Osteocyte (in vitro differentiated cells): ENCODE results near the gene PHF1. TPM values are rescaled to one million over a fixed set of nuclear protein-coding genes. Genes with fewer than 3 reads are reported as not detected.

ENCODE experiments used
- DNase-seq: peaks from one replicate; pipeline ENCODE4 v3.0.0; 2021; ENCODE audit warnings: mixed read lengths; ENCODE audit not compliant: unreplicated experiment; ENCODE audit errors: extremely low spot score
- H3K27ac Mint-ChIP-seq: one replicate; pipeline ENCODE4 v1.8.0; 2021; ENCODE audit warnings: mild to moderate bottlenecking, mixed read lengths; ENCODE audit not compliant: unreplicated experiment
- H3K27me3 Mint-ChIP-seq: one replicate; pipeline ENCODE4 v1.8.0; 2021; ENCODE audit warnings: mixed read lengths; ENCODE audit not compliant: unreplicated experiment
- H3K36me3 Mint-ChIP-seq: one replicate; pipeline ENCODE4 v1.8.0; 2021; ENCODE audit warnings: mixed read lengths; ENCODE audit not compliant: unreplicated experiment
- H3K4me1 Mint-ChIP-seq: one replicate; pipeline ENCODE4 v1.8.0; 2021; ENCODE audit warnings: mixed read lengths; ENCODE audit not compliant: unreplicated experiment
- H3K4me3 Mint-ChIP-seq: one replicate; pipeline ENCODE4 v1.8.0; 2021; ENCODE audit warnings: mild to moderate bottlenecking, moderate library complexity, mixed read lengths; ENCODE audit not compliant: unreplicated experiment
- H3K9me3 Mint-ChIP-seq: one replicate; pipeline ENCODE4 v1.8.0; 2021; ENCODE audit warnings: mixed read lengths; ENCODE audit not compliant: unreplicated experiment
- CTCF ChIP-seq: fragments of 200-600 bp; sonication (generic); IDR thresholded peaks from 2 replicates; pipeline ENCODE4 v1.5.0; 2021; ENCODE audit warnings: antibody characterized with exemption, mild to moderate bottlenecking, moderate library complexity
- total RNA-seq: library from RNA; stranded (reverse); gene quantifications from 2 replicates; pipeline ENCODE4 v1.2.1, GENCODE V29; 2021

PHF1 gene
- total RNA-seq, 1 donor from 2014 or later: 53.5 TPM

DNA sequence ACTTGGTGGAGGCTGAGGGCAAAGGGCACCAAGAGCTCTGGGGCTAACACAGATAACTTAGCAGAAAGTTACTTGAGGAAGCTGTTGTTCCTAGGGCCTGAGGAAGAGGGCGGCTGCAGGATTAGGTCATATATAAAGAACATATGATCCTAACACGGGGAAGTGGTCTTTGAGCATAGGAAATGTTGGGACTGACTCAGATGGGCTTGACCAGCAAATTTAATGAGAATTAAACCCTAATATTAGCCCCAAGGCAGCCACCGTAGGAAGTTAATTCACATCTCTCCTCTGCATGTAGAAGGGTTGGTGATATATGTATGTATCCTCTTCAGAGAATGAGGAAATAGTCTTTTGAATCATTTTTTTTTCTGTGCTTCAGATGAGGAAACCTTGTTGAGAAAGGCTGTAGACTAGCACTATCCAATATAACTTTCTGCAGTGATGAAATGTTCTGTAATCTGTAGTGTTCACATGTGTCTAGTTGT lies 34.3 kb downstream of the PHF1 start:
- H3K4me1 Mint-ChIP-seq: no peaks in the 10 kb centered on the region
- H3K36me3 Mint-ChIP-seq: peaks cover 28% of the 10 kb centered on the region
- TF ChIP-seq CTCF: no peak
- no peaks in the 10 kb centered on the region for H3K9me3 Mint-ChIP-seq
- H3K27me3 Mint-ChIP-seq: no peaks in the 10 kb centered on the region
- no peak for DNase-seq
- no peak overlapping the region for H3K4me3 Mint-ChIP-seq
- no peak overlapping the region for H3K27ac Mint-ChIP-seq

- DNase-seq: no peak
- no peaks in the 10 kb centered on the region for H3K4me1 Mint-ChIP-seq
- H3K27me3 Mint-ChIP-seq: no peaks in the 10 kb centered on the region
- TF ChIP-seq CTCF: no peak
- no peak overlapping the region for H3K4me3 Mint-ChIP-seq
- H3K27ac Mint-ChIP-seq: no peak overlapping the region
- H3K9me3 Mint-ChIP-seq: no peaks in the 10 kb centered on the region
- peaks cover 24% of the 10 kb centered on the region for H3K36me3 Mint-ChIP-seq
Measured at GRCh38 chr6:33446356-33446755, 35.5 kb downstream of the PHF1 start.

GRCh38 chr6:33450434-33450833 lies 39.6 kb downstream of the PHF1 start:
- DNase-seq: no peak
- Mint-ChIP-seq H3K27me3 (no peaks in the 10 kb centered on the region), H3K36me3 (peaks cover 12% of the 10 kb centered on the region), H3K27ac (no peak overlapping the region), H3K4me3 (no peak overlapping the region), H3K9me3 (no peaks in the 10 kb centered on the region), H3K4me1 (peaks cover 20% of the 10 kb centered on the region)
- no peak for TF ChIP-seq CTCF

- no peak for TF ChIP-seq CTCF
- DNase-seq: no peak
- no peaks in the 10 kb centered on the region for H3K27me3 Mint-ChIP-seq
- peaks cover 21% of the 10 kb centered on the region for H3K4me1 Mint-ChIP-seq
- no peaks in the 10 kb centered on the region for H3K9me3 Mint-ChIP-seq
- H3K4me3 Mint-ChIP-seq: no peak overlapping the region
- no peak overlapping the region for H3K27ac Mint-ChIP-seq
- H3K36me3 Mint-ChIP-seq: peaks cover 6% of the 10 kb centered on the region
Measured at GRCh38 chr6:33451606-33452005, 40.8 kb downstream of the PHF1 start.

- Mint-ChIP-seq H3K4me1 (peaks cover 21% of the 10 kb centered on the region), H3K36me3 (peaks cover 6% of the 10 kb centered on the region), H3K4me3 (no peak overlapping the region), H3K27me3 (no peaks in the 10 kb centered on the region), H3K27ac (no peak overlapping the region), H3K9me3 (no peaks in the 10 kb centered on the region)
- no peak for TF ChIP-seq CTCF
- no peak for DNase-seq
Measured at GRCh38 chr6:33452496-33452895, 41.7 kb downstream of the PHF1 start.
